Right ventricle myocardium superior (tissue), 1 donor: Measurements from ENCODE around the gene PTPN18. TPM values are rescaled to one million over a fixed set of nuclear protein-coding genes. Genes with fewer than 3 reads are reported as not detected.
A peak's percentile ranks its signal among the peaks of the same experiment; 100 is the strongest.

Experiments
- ATAC-seq: fragments of 200-7000 bp; cut with Tn5 transposase; one replicate; pipeline ENCODE4 v1.9.1; 2020; ENCODE audit warnings: mild to moderate bottlenecking; ENCODE audit not compliant: poor library complexity
- DNase-seq: peaks from one replicate; pipeline ENCODE4 v3.0.0-alpha.2; 2020
- intact Hi-C: fragments of 100-400 bp; cut with DNase I; formaldehyde crosslinking; loops from one replicate; pipeline ENCODE4 v1.11.2; 2022
- total RNA-seq: library from RNA; stranded (reverse); fragmentation: NEBNext Ultra II Directional; extraction: Animal tissue kit (Norgen Biotek cat#: 25700); gene quantifications from one replicate; pipeline ENCODE4 v1.2.1, GENCODE V29; 2021
- donor health status: DM: no; HTN: yes; CAD: no; lungs with severe emphysema.

The PTPN18 gene
- total RNA-seq, 1 donor from 2014 or later, result 15.7 TPM

- DNase-seq (peak; percentile 76), ATAC-seq (peak; percentile 79)
- intact Hi-C loops, result loop anchor here (10.0 kb wide), 1 partner anchor 152 kb away; the partner anchor contains the start of genes MZT2B and SMPD4
Observed at GRCh38 chr2:130336877-130337734, 18.8 kb upstream of the PTPN18 start.

GRCh38 chr2:130337735-130338325 lies 18.0 kb upstream of the PTPN18 start:
- ATAC-seq (no peak), DNase-seq (no peak)
- intact Hi-C loops, result loop anchor here (10.0 kb wide), 1 partner anchor 153 kb away; the partner anchor contains the start of genes MZT2B and SMPD4

DNA sequence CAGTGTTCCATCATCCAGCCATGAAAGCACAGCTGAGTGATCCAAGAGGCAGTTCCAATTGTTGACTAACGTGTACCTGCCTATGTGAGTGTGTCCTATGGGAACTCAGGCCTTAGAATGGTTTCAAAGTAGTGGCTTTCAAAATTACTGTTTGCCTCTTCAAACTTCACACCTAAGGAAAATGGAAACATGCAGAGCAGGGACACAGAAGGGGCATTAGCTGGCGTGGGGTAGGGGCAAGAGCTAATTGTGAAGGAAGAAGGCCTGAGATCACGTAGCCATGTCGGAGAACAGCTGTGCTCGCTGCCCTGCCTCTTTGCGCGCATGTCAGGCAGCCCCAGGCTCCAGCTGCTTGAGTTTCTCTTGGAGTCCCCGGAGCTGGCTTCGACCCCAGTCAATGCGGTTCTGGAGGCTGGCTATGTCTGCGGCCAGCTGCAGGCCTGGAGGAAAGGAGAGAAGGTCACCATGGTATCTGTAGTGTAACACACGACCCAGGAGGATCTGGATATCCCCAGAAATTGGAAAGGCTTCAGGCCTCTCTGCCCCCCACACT lies 17.0 kb upstream of the PTPN18 start:
- no peak for DNase-seq
- no peak for ATAC-seq
- intact Hi-C loops, result loop anchor here (10.0 kb wide), 1 partner anchor 154 kb away; the partner anchor contains the start of genes MZT2B and SMPD4

DNA sequence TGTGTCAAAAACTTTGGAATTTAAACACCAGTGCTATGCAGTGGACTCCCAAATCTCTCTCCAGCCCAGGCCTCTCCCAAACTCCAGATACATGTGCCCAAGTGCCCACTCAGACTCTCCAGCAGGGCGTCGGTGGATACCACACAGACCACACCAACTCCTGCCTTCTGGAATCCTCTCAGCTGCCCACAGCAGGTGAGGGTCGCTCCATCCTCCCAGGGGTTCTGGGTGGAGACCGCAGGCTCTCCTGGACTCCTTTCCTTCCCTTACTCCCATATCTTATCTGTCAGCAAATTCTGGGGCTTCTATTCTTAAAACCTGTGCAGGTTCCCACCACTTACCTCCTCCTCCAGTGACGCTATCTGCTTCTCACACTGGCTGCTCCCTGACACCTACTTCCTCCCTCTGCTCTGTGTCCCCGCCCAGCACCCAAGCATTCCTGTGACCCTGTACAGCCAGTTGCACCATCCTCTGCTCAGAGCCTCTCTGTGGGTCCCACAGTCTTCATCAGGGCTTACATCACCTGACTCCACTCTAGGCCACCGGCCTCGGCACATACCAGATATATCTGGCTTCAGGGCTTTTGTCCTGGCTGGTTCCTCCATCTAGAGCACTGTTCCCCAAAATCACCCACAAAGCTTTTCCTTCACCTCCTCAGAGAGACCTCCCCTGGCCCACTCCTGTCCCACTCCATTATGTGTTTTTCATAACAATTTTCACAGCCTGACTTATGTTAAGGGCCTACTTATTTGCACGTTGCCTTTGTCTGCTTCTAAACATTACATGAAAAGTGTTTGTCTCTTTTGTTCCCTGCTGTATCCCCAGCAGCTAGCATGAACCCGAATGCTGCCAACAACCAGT lies 15.7 kb upstream of the PTPN18 start:
- intact Hi-C loops, result loop anchor here (10.0 kb wide), 1 partner anchor 155 kb away; the partner anchor contains the start of genes MZT2B and SMPD4
- ATAC-seq (no peak), DNase-seq (no peak)

DNA sequence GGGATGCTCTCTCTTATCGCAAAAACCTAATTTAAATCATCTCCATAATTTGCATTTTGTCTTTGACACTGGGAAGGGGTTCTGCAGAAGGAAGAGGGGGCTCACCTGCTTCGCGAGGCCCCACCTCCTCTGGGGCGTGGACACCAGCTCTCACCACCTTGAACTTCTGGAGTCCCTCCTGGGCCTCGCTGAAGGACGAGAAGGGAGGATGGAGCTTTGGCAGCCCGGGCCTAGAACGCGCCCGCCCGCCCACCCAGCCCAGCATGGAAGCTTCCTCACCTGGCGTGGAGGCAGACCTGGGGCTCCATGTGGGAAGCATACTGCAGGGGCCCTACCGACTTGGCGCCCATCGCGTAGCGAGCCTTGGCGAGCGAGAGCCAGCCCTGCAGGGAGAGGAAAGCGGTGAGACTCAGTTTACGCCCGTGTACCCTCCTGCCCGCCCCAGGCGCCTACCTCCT lies 14.3 kb upstream of the PTPN18 start:
- intact Hi-C loops, result no loop called here
- ATAC-seq (peak; percentile 0), DNase-seq (no peak)

DNA sequence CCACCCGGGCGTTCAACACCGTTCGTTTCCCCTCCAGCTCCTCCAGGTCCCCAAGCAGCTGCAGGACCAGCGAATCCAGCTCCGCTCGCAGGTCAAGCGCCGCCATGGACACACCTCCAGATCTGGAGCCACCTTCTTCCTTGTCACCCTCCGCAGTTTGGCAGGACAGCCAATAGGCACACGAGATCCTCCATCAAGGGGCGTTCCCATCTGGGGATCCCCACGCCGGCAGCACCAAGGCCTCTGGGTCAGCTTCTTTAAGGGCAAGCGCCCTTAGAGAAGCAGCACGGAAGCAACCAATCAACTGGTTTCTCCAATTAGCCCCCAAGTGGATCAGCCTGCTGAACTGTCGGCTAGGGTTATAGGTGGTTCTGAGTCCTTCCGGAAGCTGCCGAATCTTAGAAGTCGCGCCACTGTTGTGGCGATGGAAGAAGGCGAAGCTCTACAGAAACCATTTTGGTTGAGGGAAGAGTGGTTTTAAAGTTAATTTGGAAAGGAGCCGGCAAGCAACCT lies 13.8 kb upstream of the PTPN18 start:
- peak; percentile 92 for DNase-seq
- peak; percentile 91 for ATAC-seq
- intact Hi-C loops, result no loop called here

GRCh38 chr2:130342533-130343275 lies 13.2 kb upstream of the PTPN18 start, which contains the start of gene IMP4:
TSS of gene IMP4 (plus strand) at chr2:130342897. CDS start at chr2:130342933, 36 bp downstream.
- peak; percentile 97 for DNase-seq
- intact Hi-C loops, result no loop called here
- peak; percentile 97 for ATAC-seq

GRCh38 chr2:130344578-130344977 lies 11.3 kb upstream of the PTPN18 start:
- no peak for DNase-seq
- no peak for ATAC-seq
- intact Hi-C loops, result no loop called here

DNA sequence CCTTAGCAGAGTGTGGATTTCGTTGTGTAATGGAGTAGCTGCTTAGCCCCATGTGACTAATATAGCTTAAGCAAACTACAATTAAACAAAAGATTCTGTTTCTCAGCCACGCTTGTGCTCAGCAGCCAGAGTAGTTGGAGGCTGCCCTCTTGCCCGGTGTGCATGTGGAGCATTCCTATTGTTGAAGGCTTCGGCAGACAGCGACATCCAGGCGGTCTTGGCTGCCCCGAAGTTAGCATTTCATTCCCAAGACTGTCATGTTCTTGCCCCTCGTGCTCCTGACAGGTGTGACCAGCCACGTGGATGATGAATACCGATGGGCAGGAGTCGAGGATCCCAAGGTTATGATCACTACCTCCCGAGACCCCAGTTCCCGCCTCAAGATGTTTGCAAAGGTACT lies 10.8 kb upstream of the PTPN18 start:
- intact Hi-C loops, result no loop called here
- no peak for ATAC-seq

GRCh38 chr2:130345611-130346010 lies 10.2 kb upstream of the PTPN18 start:
- ATAC-seq (no peak), DNase-seq (no peak)
- intact Hi-C loops, result no loop called here

More for the DNA sequence above, 10.8 kb upstream of the PTPN18 start:
- no peak for DNase-seq

GRCh38 chr2:130346041-130346740 lies 9.7 kb upstream of the PTPN18 start:
- no peak for DNase-seq
- no peak for ATAC-seq
- intact Hi-C loops, result no loop called here

- intact Hi-C loops, result no loop called here
- no peak for ATAC-seq
- DNase-seq, result no peak
Observed at GRCh38 chr2:130346741-130347066, 9.2 kb upstream of the PTPN18 start.

GRCh38 chr2:130347220-130347925 lies 8.5 kb upstream of the PTPN18 start:
- DNase-seq, result no peak
- ATAC-seq, result no peak
- intact Hi-C loops, result no loop called here

DNA sequence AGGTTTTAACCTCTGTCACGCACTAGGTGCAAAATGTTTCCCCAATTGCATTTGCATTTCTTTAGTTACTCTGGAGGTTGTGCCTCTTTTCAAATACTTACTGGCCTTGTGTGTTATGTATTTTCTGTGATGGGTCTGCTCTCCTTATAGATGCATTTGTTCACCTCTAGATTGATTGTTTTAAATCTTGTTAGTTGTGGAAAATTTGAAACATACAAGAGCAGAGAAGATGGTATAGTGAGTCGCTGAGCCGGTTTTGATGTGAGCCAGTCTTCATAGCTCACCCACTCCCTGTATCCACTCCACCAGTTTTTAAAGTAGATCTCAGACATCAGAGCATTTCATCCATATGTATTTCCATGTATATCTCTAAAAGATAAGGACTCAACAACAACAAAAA lies 6.7 kb upstream of the PTPN18 start:
- DNase-seq, result no peak
- no peak for ATAC-seq
- intact Hi-C loops, result no loop called here

- intact Hi-C loops, result loop anchor here (5.0 kb wide), 1 partner anchor 41 kb away; no protein-coding TSS in a partner anchor
- ATAC-seq (no peak), DNase-seq (no peak)
Observed at GRCh38 chr2:130351711-130352110, 4.1 kb upstream of the PTPN18 start.

DNA sequence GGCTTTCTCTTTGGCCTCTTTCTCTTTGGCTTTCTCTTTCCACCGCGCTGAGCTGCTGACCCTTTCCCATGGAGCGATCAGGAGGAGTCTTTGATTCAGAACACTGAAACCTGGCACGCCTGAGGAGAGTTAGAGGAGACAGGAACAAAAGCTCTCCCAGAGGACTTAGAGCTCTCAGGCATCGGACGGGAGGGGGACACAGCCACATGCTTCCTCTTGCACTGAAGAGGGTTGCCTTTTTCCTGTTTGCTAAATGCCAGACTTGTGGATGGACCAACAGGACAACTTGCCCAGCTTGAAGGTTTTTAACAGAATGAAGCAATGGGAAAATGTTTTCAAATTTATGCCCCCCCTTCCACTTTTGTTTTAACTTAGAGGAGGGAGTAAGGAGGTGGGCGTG lies 3.6 kb upstream of the PTPN18 start:
- ATAC-seq (no peak), DNase-seq (no peak)
- intact Hi-C loops, result loop anchor here (5.0 kb wide), 1 partner anchor 40 kb away; no protein-coding TSS in a partner anchor
